DOHH2 (cell line): ENCODE measurements around the gene AKAP4.

Experiments
- H3F3A ChIP-seq: fragments of 200-600 bp; sonication (generic), shearing (Covaris generic); 2 replicates; pipeline ENCODE4 v1.6.0; 2016; ENCODE audit warnings: antibody characterized with exemption, mild to moderate bottlenecking; ENCODE audit not compliant: control insufficient read depth, insufficient read depth
- H3K27ac ChIP-seq: fragments of 200-600 bp; sonication (generic); 2 replicates; pipeline ENCODE4 v1.5.1; 2014; ENCODE audit warnings: low read depth, mild to moderate bottlenecking, low read length, moderate library complexity
- H3K27me3 ChIP-seq: fragments of 200-600 bp; sonication (generic); 2 replicates; pipeline ENCODE4 v1.6.1; 2014; ENCODE audit warnings: mild to moderate bottlenecking, low read length, mixed read lengths; ENCODE audit not compliant: control insufficient read depth
- H3K36me3 ChIP-seq: fragments of 200-600 bp; sonication (generic); 2 replicates; pipeline ENCODE4 v1.6.1; 2014; ENCODE audit warnings: mild to moderate bottlenecking, low read length, moderate library complexity, mixed read lengths; ENCODE audit not compliant: control insufficient read depth
- H3K4me1 ChIP-seq: fragments of 200-600 bp; sonication (generic); 2 replicates; pipeline ENCODE4 v1.6.1; 2014; ENCODE audit warnings: mild to moderate bottlenecking, low read length, mixed read lengths; ENCODE audit not compliant: control insufficient read depth
- H3K4me2 ChIP-seq: fragments of 200-600 bp; sonication (generic); 2 replicates; pipeline ENCODE4 v1.6.0; 2014; ENCODE audit warnings: mild to moderate bottlenecking, low read length, moderate library complexity
- H3K4me3 ChIP-seq: fragments of 200-600 bp; sonication (generic); 2 replicates; pipeline ENCODE4 v1.5.1; 2014; ENCODE audit warnings: mild to moderate bottlenecking, low read length, mixed read lengths
- H3K79me2 ChIP-seq: fragments of 200-600 bp; sonication (generic); 2 replicates; pipeline ENCODE4 v1.6.1; 2014; ENCODE audit warnings: mild to moderate bottlenecking, low read length, mixed read lengths; ENCODE audit not compliant: control insufficient read depth
- H3K9me2 ChIP-seq: fragments of 200-600 bp; sonication (generic); replicated peaks from 2 replicates; pipeline ENCODE4 v1.6.1; 2014; ENCODE audit warnings: mild to moderate bottlenecking, low read length, mixed read lengths; ENCODE audit not compliant: control insufficient read depth
- H3K9me3 ChIP-seq: fragments of 200-600 bp; sonication (generic); 2 replicates; pipeline ENCODE4 v1.6.1; 2014; ENCODE audit warnings: antibody characterized with exemption, low read length, mixed read lengths; ENCODE audit not compliant: control insufficient read depth, insufficient read depth
- H4K20me1 ChIP-seq: fragments of 200-600 bp; sonication (generic); 2 replicates; pipeline ENCODE4 v1.6.0; 2014; ENCODE audit warnings: low read depth, mild to moderate bottlenecking, antibody characterized with exemption, low read length, moderate library complexity; ENCODE audit not compliant: control insufficient read depth, insufficient read depth
- CTCF ChIP-seq: fragments of 200-600 bp; sonication (generic); IDR thresholded peaks from one replicate; pipeline ENCODE4 v1.5.1; 2014; ENCODE audit warnings: antibody characterized with exemption, mild to moderate bottlenecking, low read depth, low read length; ENCODE audit not compliant: poor library complexity, severe bottlenecking
- EZH2phosphoT487 ChIP-seq: fragments of 200-600 bp; sonication (generic); IDR thresholded peaks from 2 replicates; pipeline ENCODE4 v1.6.1; 2017; ENCODE audit warnings: borderline replicate concordance, mild to moderate bottlenecking, antibody characterized with exemption, low read length, moderate library complexity, mixed read lengths

AKAP4 gene

GRCh38 chrX:50157545-50158135 is 43.2 kb downstream of the AKAP4 start:
- Histone ChIP-seq H3K27ac (no peak overlapping the region), H3K4me3 (no peak overlapping the region), H3F3A (no peaks in the 10 kb centered on the region), H3K79me2 (no peaks in the 10 kb centered on the region), H3K4me2 (no peak overlapping the region), H3K36me3 (no peaks in the 10 kb centered on the region), H3K9me3 (no peaks in the 10 kb centered on the region), H4K20me1 (no peaks in the 10 kb centered on the region), H3K27me3 (no peaks in the 10 kb centered on the region), H3K4me1 (no peaks in the 10 kb centered on the region), H3K9me2 (no peaks in the 10 kb centered on the region)
- no peak for TF ChIP-seq EZH2phosphoT487
- TF ChIP-seq CTCF, result no peak

- H3K27me3 ChIP-seq, result no peaks in the 10 kb centered on the region
- no peaks in the 10 kb centered on the region for H3K79me2 ChIP-seq
- H4K20me1 ChIP-seq, result no peaks in the 10 kb centered on the region
- no peaks in the 10 kb centered on the region for H3K36me3 ChIP-seq
- H3K9me3 ChIP-seq, result no peaks in the 10 kb centered on the region
- no peak overlapping the region for H3K4me2 ChIP-seq
- H3K9me2 ChIP-seq, result no peaks in the 10 kb centered on the region
- no peaks in the 10 kb centered on the region for H3K4me1 ChIP-seq
- no peak overlapping the region for H3K4me3 ChIP-seq
- TF ChIP-seq EZH2phosphoT487, result no peak
- no peak overlapping the region for H3K27ac ChIP-seq
- H3F3A ChIP-seq, result no peaks in the 10 kb centered on the region
Measured at GRCh38 chrX:50154429-50154828, 46.4 kb downstream of the AKAP4 start.

GRCh38 chrX:50152456-50152855 is 48.4 kb downstream of the AKAP4 start:
- Histone ChIP-seq H3K4me2 (no peak overlapping the region), H3K4me3 (no peak overlapping the region), H3K27me3 (no peaks in the 10 kb centered on the region), H3K9me3 (no peaks in the 10 kb centered on the region), H3K27ac (no peak overlapping the region), H3K79me2 (no peaks in the 10 kb centered on the region), H3K4me1 (no peaks in the 10 kb centered on the region), H4K20me1 (no peaks in the 10 kb centered on the region), H3F3A (no peaks in the 10 kb centered on the region), H3K36me3 (no peaks in the 10 kb centered on the region), H3K9me2 (no peaks in the 10 kb centered on the region)
- TF ChIP-seq CTCF (no peak), EZH2phosphoT487 (no peak)

- no peaks in the 10 kb centered on the region for H3K27me3 ChIP-seq
- H3K4me2 ChIP-seq, result no peak overlapping the region
- TF ChIP-seq CTCF, result no peak
- no peak for TF ChIP-seq EZH2phosphoT487
- H3F3A ChIP-seq, result no peaks in the 10 kb centered on the region
- no peaks in the 10 kb centered on the region for H3K9me3 ChIP-seq
- H4K20me1 ChIP-seq, result no peaks in the 10 kb centered on the region
- no peaks in the 10 kb centered on the region for H3K79me2 ChIP-seq
- H3K4me1 ChIP-seq, result no peaks in the 10 kb centered on the region
- no peak overlapping the region for H3K27ac ChIP-seq
- H3K9me2 ChIP-seq, result no peaks in the 10 kb centered on the region
- H3K4me3 ChIP-seq, result no peak overlapping the region
- H3K36me3 ChIP-seq, result no peaks in the 10 kb centered on the region
Measured at GRCh38 chrX:50147972-50148371, 52.8 kb downstream of the AKAP4 start.
